ENCODE data around the gene PLK5. TPM values are rescaled to one million over a fixed set of nuclear protein-coding genes. Genes with fewer than 3 reads are reported as not detected.
"Not testable (repeated sequence)": the region's sequence is repeated elsewhere in the genome, so short reads cannot be mapped to it uniquely, and the experiment has no call there.

Gene PLK5
- total RNA-seq, 1 donor from 2014 or later: not detected

- H3K27me3 ChIP-seq (ENCODE audit: control insufficient read depth in 3 of 3, insufficient read depth in 3 of 3, low read length in 3 of 3): peaks cover 46 to 69% (median 64%) of the 10 kb centered on the region in 3 donors
- H3K27ac ChIP-seq (ENCODE audit: low read depth, low read length): no peak overlapping the region
- H3K4me1 ChIP-seq (ENCODE audit: control insufficient read depth in 3 of 3, insufficient read depth in 3 of 3, low read length in 3 of 3): peaks cover 0 to 9% (median 3%) of the 10 kb centered on the region in 3 donors
- no peaks in the 10 kb centered on the region for H3K36me3 ChIP-seq (ENCODE audit: control insufficient read depth in 3 of 3, insufficient read depth in 3 of 3, low read length in 3 of 3)
- no peak overlapping the region for H3K9ac ChIP-seq (ENCODE audit: low read depth in 1 of 3, low read length in 3 of 3)
- no peak overlapping the region for H3K4me3 ChIP-seq (ENCODE audit: low read length in 3 of 3)
- H3K9me3 ChIP-seq (ENCODE audit: control insufficient read depth in 3 of 3, low read length in 3 of 3): no peaks in the 10 kb centered on the region
Measured at GRCh38 chr19:1525343-1525742, 1.5 kb downstream of the PLK5 start.

- H3K27me3 ChIP-seq (ENCODE audit: control insufficient read depth in 3 of 3, insufficient read depth in 3 of 3, low read length in 3 of 3): peaks cover 46 to 69% (median 65%) of the 10 kb centered on the region in 3 donors
- H3K9me3 ChIP-seq (ENCODE audit: control insufficient read depth in 3 of 3, low read length in 3 of 3): no peaks in the 10 kb centered on the region
Measured at GRCh38 chr19:1526066-1526778, 2.3 kb downstream of the PLK5 start.

GRCh38 chr19:1526979-1527649 lies 3.2 kb downstream of the PLK5 start:
- H3K4me1 ChIP-seq (ENCODE audit: control insufficient read depth in 3 of 3, insufficient read depth in 3 of 3, low read length in 3 of 3): peaks cover 0 to 9% (median 3%) of the 10 kb centered on the region in 3 donors
- no peak overlapping the region for H3K27ac ChIP-seq (ENCODE audit: low read depth, low read length)
- no peaks in the 10 kb centered on the region for H3K36me3 ChIP-seq (ENCODE audit: control insufficient read depth in 3 of 3, insufficient read depth in 3 of 3, low read length in 3 of 3)
- no peaks in the 10 kb centered on the region for H3K9me3 ChIP-seq (ENCODE audit: control insufficient read depth in 3 of 3, low read length in 3 of 3)
- H3K27me3 ChIP-seq (ENCODE audit: control insufficient read depth in 3 of 3, insufficient read depth in 3 of 3, low read length in 3 of 3): peaks cover 51 to 73% (median 70%) of the 10 kb centered on the region in 3 donors
- H3K4me3 ChIP-seq (ENCODE audit: low read length in 3 of 3): no peak overlapping the region
- no peak overlapping the region for H3K9ac ChIP-seq (ENCODE audit: low read depth in 1 of 3, low read length in 3 of 3)

More at GRCh38 chr19:1526066-1526778, 2.3 kb downstream of the PLK5 start:
- H3K4me3 ChIP-seq (ENCODE audit: low read length in 3 of 3): no peak overlapping the region
- H3K27ac ChIP-seq (ENCODE audit: low read depth, low read length): no peak overlapping the region
- H3K4me1 ChIP-seq (ENCODE audit: control insufficient read depth in 3 of 3, insufficient read depth in 3 of 3, low read length in 3 of 3): peaks cover 0 to 9% (median 3%) of the 10 kb centered on the region in 3 donors
- no peak overlapping the region for H3K9ac ChIP-seq (ENCODE audit: low read depth in 1 of 3, low read length in 3 of 3)
- no peaks in the 10 kb centered on the region for H3K36me3 ChIP-seq (ENCODE audit: control insufficient read depth in 3 of 3, insufficient read depth in 3 of 3, low read length in 3 of 3)

GRCh38 chr19:1527650-1528309 lies 3.9 kb downstream of the PLK5 start:
- Histone ChIP-seq H3K36me3 (ENCODE audit: control insufficient read depth in 3 of 3, insufficient read depth in 3 of 3, low read length in 3 of 3) (no peaks in the 10 kb centered on the region), H3K9ac (ENCODE audit: low read depth in 1 of 3, low read length in 3 of 3) (no peak overlapping the region), H3K4me3 (ENCODE audit: low read length in 3 of 3) (no peak overlapping the region), H3K27me3 (ENCODE audit: control insufficient read depth in 3 of 3, insufficient read depth in 3 of 3, low read length in 3 of 3) (peaks cover 51 to 74% (median 68%) of the 10 kb centered on the region in 3 donors), H3K4me1 (ENCODE audit: control insufficient read depth in 3 of 3, insufficient read depth in 3 of 3, low read length in 3 of 3) (peaks cover 0 to 9% (median 3%) of the 10 kb centered on the region in 3 donors), H3K27ac (ENCODE audit: low read depth, low read length) (no peak overlapping the region), H3K9me3 (ENCODE audit: control insufficient read depth in 3 of 3, low read length in 3 of 3) (no peaks in the 10 kb centered on the region)

- no peaks in the 10 kb centered on the region for H3K9me3 ChIP-seq (ENCODE audit: control insufficient read depth in 3 of 3, low read length in 3 of 3)
- no peak overlapping the region for H3K4me3 ChIP-seq (ENCODE audit: low read length in 3 of 3)
- peaks cover 0 to 9% (median 3%) of the 10 kb centered on the region in 3 donors for H3K4me1 ChIP-seq (ENCODE audit: control insufficient read depth in 3 of 3, insufficient read depth in 3 of 3, low read length in 3 of 3)
- H3K27me3 ChIP-seq (ENCODE audit: control insufficient read depth in 3 of 3, insufficient read depth in 3 of 3, low read length in 3 of 3): peaks cover 44 to 70% (median 64%) of the 10 kb centered on the region in 3 donors
- no peaks in the 10 kb centered on the region for H3K36me3 ChIP-seq (ENCODE audit: control insufficient read depth in 3 of 3, insufficient read depth in 3 of 3, low read length in 3 of 3)
- no peak overlapping the region for H3K9ac ChIP-seq (ENCODE audit: low read depth in 1 of 3, low read length in 3 of 3)
- H3K27ac ChIP-seq (ENCODE audit: low read depth, low read length): no peak overlapping the region
Measured at GRCh38 chr19:1528596-1529429, 4.9 kb downstream of the PLK5 start.

- H3K36me3 ChIP-seq (ENCODE audit: control insufficient read depth in 3 of 3, insufficient read depth in 3 of 3, low read length in 3 of 3): no peaks in the 10 kb centered on the region
- H3K27me3 ChIP-seq (ENCODE audit: control insufficient read depth in 3 of 3, insufficient read depth in 3 of 3, low read length in 3 of 3): peaks cover 41 to 67% (median 61%) of the 10 kb centered on the region in 3 donors
- H3K4me3 ChIP-seq (ENCODE audit: low read length in 3 of 3): no peak overlapping the region
- H3K9ac ChIP-seq (ENCODE audit: low read depth in 1 of 3, low read length in 3 of 3): no peak overlapping the region
- H3K9me3 ChIP-seq (ENCODE audit: control insufficient read depth in 3 of 3, low read length in 3 of 3): no peaks in the 10 kb centered on the region
- no peak overlapping the region for H3K27ac ChIP-seq (ENCODE audit: low read depth, low read length)
- peaks cover 0 to 6% (median 1%) of the 10 kb centered on the region in 3 donors for H3K4me1 ChIP-seq (ENCODE audit: control insufficient read depth in 3 of 3, insufficient read depth in 3 of 3, low read length in 3 of 3)
Measured at GRCh38 chr19:1529430-1529816, 5.5 kb downstream of the PLK5 start.

- not testable (repeated sequence) for H3K4me3 ChIP-seq (ENCODE audit: low read length in 3 of 3); H3K4me1 ChIP-seq (ENCODE audit: control insufficient read depth in 3 of 3, insufficient read depth in 3 of 3, low read length in 3 of 3); H3K9me3 ChIP-seq (ENCODE audit: control insufficient read depth in 3 of 3, low read length in 3 of 3); H3K36me3 ChIP-seq (ENCODE audit: control insufficient read depth in 3 of 3, insufficient read depth in 3 of 3, low read length in 3 of 3); H3K9ac ChIP-seq (ENCODE audit: low read depth in 1 of 3, low read length in 3 of 3); H3K27ac ChIP-seq (ENCODE audit: low read depth, low read length)
- H3K27me3 ChIP-seq (ENCODE audit: control insufficient read depth in 3 of 3, insufficient read depth in 3 of 3, low read length in 3 of 3): peaks cover 26 to 62% (median 49%) of the 10 kb centered on the region in 3 donors
Measured at GRCh38 chr19:1530856-1531255, 7.0 kb downstream of the PLK5 start.

- no peak overlapping the region for H3K9ac ChIP-seq (ENCODE audit: low read depth in 1 of 3, low read length in 3 of 3)
- H3K4me1 ChIP-seq (ENCODE audit: control insufficient read depth in 3 of 3, insufficient read depth in 3 of 3, low read length in 3 of 3): no peaks in the 10 kb centered on the region
- no peak overlapping the region for H3K27ac ChIP-seq (ENCODE audit: low read depth, low read length)
- H3K27me3 ChIP-seq (ENCODE audit: control insufficient read depth in 3 of 3, insufficient read depth in 3 of 3, low read length in 3 of 3): peaks cover 19 to 55% (median 41%) of the 10 kb centered on the region in 3 donors
- no peaks in the 10 kb centered on the region for H3K36me3 ChIP-seq (ENCODE audit: control insufficient read depth in 3 of 3, insufficient read depth in 3 of 3, low read length in 3 of 3)
- H3K9me3 ChIP-seq (ENCODE audit: control insufficient read depth in 3 of 3, low read length in 3 of 3): no peaks in the 10 kb centered on the region
- no peak overlapping the region for H3K4me3 ChIP-seq (ENCODE audit: low read length in 3 of 3)
Measured at GRCh38 chr19:1531587-1531986, 7.7 kb downstream of the PLK5 start.

- no peaks in the 10 kb centered on the region for H3K4me1 ChIP-seq (ENCODE audit: control insufficient read depth in 3 of 3, insufficient read depth in 3 of 3, low read length in 3 of 3)
- peaks cover 18 to 53% (median 39%) of the 10 kb centered on the region in 3 donors for H3K27me3 ChIP-seq (ENCODE audit: control insufficient read depth in 3 of 3, insufficient read depth in 3 of 3, low read length in 3 of 3)
- H3K4me3 ChIP-seq (ENCODE audit: low read length in 3 of 3): no peak overlapping the region
- H3K36me3 ChIP-seq (ENCODE audit: control insufficient read depth in 3 of 3, insufficient read depth in 3 of 3, low read length in 3 of 3): no peaks in the 10 kb centered on the region
- no peak overlapping the region for H3K27ac ChIP-seq (ENCODE audit: low read depth, low read length)
- H3K9ac ChIP-seq (ENCODE audit: low read depth in 1 of 3, low read length in 3 of 3): no peak overlapping the region
- H3K9me3 ChIP-seq (ENCODE audit: control insufficient read depth in 3 of 3, low read length in 3 of 3): no peaks in the 10 kb centered on the region
Measured at GRCh38 chr19:1532003-1532402, 8.1 kb downstream of the PLK5 start.
